Kidney tubule cell (primary cell): Measurements from ENCODE around the gene S100Z.
"Not testable (repeated sequence)": the region's sequence is repeated elsewhere in the genome, so short reads cannot be mapped to it uniquely, and the experiment has no call there.

Source experiments
- DNase-seq: peaks from one replicate; pipeline ENCODE4 v3.0.0-alpha.2; 2018; ENCODE audit warnings: low spot score

The S100Z gene

DNA sequence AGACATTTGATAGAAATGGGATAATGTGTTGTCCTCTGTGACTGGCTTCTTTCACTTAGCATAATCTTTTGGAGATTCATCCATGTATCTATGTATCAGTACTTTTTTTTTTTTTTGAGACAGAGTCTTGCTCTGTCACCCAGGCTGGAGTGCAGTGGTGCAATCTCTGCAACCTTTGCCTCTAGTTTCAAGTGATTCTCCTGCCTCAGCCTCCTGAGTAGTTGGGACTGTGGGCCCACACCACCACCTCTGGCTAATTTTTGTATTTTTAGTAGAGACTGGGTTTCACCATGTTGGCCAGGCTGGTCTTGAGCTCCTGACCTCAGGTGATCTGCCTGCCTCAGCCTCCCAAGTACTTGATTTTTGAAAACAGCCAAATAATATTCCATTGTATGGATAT is 23.4 kb upstream of the S100Z start:
- not testable (repeated sequence) for DNase-seq

DNA sequence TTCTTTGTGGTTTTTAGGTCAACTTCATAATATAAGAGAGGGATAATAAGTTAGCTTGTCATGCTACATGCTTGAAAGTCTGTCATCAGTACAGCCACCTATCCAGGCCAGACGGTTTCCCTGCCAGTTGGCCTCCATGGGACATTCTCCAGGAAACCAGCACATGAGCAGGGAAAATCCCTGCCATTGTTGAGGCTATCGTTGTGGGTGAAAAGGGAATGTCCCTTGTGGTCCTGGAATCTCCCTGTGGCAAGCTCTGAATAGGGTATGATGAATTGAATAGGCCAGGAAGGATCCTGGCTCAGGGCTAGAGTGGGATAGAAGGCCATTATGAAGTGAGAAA is 18.7 kb upstream of the S100Z start:
- peak; percentile 99 for DNase-seq

DNA sequence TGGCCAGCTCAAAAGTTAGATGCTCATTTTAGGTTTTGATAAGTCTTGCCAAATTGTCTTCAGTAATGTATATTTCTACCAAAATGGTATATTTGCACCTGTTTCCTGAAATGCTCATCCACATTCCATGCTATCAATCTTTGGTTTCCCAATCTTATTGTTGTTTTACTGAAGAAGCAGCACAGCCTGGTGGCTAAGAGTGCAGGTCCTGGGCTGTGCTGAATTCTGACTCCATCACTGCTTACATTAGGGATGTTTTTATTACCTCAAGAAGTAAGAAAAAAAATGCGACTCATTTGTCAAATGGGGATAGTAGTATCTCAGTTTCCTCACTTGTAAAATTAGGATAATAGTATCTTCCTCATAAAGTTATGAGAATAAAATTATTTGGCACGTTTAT is 13.6 kb upstream of the S100Z start:
- no peak for DNase-seq

DNA sequence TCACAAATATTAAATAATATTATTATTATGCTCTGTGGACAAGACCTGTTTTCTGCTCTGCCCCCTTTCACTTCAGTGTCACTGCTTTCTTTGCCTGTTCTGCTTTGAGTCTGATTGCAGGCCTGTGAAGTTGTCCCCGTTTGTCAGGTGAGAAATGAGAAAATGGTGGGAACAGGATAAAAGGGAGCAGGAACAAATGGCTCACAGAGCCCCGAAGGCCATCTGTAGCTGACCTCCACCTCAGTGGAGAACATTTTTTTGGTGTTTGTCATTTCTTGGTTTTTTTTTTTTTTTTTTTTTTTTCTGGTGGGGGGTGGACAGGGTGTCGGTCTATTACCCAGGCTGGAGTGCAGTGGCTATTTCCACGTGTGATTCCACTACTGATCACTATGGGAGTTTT is 13.2 kb upstream of the S100Z start:
- DNase-seq = peak; percentile 41

DNA sequence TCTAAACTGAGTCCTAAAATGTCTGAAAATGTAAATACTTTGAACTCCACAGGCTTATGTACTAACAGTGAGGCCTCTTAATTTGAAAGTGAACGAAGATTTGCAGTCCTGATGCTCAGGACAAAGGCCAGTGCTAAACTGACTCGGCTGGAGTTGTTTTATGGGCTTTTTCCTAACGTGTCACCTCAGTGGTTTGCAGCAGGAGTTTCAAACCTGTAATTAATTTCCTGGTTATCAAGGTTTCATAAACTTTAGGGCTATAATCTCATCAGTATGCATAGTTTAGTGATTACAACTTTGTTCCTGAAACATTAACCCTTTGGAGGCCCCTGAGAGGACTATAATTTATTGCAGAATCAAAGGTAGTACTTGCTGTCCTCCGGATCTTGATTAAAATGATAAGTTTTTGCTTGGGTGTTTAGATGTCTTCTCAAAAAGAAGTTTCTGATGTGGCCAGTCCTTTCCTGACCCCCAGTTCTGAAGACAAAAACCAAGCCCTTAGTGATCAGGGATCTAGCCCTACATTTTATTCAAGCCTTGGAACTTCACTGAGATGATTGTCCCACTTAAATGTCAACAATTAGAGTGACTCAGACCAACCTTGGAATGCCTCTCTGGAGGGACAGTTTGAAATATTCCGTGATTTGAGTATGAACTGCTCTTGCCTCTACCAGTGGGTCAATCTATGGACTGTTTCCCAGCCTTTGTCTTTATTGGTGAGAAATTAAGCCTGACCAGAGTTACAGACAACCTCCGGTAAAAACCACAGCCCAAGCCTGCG is 11.1 kb upstream of the S100Z start:
- DNase-seq = peak; percentile 82

DNA sequence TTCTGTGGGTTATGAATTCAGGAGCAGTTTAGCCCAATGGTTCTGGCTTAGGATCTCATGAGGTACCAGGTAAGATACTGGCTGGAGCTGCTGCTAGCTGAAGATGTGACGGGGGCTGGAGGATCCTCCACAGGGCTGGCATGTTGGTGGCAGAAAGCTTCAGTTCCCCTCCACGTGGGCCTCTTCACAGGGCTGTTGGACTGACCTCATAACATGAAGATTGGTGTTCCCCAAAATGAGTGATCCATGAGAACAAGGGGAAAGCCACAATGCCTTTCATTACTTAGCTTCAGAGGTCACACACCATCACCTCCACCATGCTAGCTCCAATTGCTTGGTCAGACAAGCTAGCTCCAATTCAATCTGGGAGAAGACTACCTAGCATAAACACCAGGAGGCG is 8.5 kb upstream of the S100Z start:
- DNase-seq = no peak

DNA sequence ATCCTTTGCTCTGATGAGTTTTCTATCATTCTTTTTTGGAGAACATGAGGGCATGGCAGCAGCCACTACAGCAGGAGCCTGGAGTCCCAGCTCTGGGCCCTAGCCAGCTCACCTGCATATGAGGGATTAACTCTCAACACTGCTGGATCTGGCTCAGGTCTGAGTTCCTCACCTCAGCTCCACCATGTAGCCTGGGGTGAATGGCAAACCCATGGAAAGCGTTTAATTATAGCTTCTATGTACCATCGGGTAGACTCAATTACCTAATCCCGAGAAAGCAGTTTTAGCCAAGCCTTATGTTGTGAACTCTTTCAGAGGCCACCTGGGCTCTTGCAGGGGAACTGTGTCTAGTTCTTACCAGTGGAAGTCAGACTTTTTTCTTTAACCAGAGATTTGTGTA is 3.9 kb upstream of the S100Z start:
- DNase-seq = no peak

DNA sequence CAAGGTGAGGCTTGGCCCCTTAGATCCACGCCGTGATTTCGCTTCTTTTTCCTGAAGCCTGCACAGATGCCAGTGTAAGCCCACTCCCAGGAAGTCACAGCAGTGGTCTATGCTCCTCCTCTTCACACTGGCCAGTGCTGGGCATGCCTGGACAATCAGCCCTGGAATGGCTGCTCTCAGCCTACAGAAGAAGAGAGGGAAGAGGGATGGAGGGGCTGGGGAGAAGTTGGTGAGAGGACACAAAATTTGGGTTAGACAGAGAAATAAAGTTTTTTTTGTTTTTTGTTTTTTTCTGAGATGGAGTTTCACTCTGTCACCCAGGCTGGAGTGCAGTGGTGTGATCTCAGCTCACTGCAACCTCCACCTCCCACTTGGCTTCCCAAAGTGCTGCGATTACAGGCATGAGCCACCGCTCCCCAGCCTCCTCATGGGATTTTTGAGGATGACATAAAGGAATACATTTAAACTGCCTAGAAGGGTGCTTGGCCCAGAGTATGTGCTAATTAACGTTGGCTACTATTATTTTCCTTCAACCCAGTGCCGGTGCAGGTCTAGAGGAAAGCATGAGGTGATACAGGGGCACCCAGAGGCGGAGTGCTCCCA is 830 bp downstream of the S100Z start:
- no peak for DNase-seq

DNA sequence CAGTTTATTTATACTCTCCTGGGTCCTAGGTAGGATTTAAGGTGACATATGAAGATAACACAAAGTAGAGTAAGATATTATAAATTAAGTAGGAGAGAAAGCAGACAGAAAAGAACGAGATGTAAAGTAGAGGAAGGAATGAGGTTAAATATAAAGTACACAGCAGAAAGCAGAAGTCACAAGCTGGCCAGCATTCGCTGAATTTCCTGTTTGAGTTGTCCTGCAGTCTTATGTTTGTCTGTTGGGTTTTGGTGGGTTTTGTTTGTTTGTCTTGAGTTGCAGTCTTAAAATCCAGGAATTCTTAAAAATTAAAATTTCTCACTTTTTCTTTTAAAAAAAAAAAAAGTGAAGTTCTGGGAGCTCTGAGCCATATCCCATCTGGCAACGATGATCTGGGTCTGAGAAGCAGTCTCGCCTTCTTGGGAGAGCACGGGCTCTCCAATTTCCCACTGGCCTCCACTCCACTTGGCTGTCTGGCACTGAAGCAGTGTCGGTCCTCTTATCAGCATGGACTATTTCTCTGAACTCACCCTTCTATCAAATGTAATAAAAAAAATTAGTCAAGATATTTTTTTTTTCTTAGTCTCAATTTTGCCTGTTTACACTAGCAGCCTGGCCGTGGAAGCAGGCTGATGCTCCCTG is 2.0 kb downstream of the S100Z start:
- DNase-seq = no peak

DNA sequence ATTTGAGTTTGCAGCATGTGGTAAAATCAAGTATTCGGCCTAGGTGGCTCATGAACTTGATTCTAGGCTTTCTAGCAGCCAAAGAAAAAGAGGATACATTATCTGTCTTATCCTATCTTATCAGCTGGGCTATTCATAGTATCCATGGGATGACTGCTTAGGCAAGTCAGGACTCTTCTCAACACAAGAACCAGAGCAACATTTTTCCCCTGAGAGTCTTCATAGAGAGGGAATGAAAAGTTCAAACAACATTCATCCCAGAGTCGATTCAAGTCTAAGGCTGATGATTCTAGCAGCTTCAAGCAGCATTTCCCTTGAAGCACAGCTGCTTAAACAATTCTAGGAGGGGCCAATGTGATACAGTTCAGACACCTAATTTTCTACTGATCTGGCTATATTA is 3.0 kb downstream of the S100Z start:
- no peak for DNase-seq

DNA sequence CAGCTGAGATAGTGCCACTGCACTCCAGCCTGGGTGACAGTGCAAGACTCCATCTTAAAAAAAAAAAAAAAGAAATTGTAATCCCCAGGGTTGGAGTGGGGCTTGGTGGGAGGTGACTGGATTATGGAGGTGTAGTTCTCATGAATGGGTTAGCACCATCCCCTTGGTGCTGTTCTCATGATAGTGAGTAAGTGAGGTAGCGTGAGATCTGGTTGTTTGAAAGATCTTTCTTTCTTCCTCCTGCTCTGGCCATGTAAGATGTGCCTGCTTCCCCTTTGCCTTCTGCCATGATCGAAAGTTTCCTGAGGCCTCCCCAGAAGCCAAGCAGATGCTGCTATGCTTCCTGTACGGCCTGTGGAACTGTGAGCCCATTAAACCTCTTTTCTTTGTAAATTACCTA is 3.9 kb downstream of the S100Z start:
- DNase-seq = not testable (repeated sequence)

DNA sequence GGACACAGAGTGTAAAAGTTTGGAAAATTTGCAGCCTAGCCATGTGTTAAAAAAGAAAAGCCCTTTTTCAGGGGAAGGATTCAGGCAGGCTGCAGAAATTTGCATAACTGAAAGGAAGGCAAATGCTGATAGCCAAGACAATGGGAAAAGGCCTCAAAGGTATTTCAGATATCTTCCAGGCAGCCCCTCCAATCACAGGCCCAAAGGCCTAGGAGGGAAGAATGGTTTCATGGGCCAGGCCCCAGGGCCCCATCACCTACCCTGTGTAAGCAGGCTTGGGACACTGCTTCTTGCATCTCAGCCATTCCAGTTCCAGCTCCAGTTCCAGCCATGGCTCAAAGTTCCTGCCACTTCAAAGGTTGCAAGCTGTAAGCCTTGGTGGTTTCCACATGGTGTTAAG is 4.8 kb downstream of the S100Z start:
- no peak for DNase-seq

DNA sequence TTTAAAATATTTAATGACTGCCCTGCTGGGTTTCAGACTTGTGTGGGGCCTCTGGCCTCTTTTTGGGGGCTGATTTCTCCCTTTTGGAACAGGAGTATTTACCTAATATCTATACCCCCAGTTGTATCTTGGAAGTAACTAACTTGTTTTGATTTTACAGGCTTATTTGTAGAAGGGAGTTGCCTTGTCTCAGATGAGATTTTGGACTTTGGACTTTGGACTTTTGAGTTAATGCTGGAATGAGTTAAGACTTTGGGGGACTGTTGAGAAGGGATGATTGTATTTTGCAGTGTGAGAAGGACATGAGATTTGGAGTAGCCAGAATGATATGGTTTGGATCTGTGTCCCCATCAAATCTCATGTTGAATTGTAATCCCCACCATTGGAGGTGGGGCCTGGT is 5.7 kb downstream of the S100Z start:
- DNase-seq = not testable (repeated sequence)

DNA sequence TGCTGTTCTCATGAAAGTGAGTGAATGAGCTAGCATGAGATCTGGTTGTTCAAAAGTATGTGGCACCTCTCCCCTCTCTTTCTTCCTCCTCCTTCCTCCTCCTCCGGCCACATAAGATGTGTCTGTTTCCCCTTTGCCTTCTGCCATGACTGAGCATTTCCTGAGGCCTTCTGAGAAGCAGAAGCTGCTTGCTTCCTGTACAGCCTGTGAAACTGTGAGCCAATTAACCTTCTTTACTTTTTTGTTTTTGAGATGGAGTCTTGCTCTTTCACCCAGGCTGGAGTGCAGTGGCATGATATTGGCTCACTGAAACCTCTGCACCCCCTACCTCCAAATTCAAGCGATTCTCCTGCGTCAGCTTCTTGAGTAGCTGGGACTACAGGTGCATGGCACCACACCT is 6.1 kb downstream of the S100Z start:
- DNase-seq = no peak

DNA sequence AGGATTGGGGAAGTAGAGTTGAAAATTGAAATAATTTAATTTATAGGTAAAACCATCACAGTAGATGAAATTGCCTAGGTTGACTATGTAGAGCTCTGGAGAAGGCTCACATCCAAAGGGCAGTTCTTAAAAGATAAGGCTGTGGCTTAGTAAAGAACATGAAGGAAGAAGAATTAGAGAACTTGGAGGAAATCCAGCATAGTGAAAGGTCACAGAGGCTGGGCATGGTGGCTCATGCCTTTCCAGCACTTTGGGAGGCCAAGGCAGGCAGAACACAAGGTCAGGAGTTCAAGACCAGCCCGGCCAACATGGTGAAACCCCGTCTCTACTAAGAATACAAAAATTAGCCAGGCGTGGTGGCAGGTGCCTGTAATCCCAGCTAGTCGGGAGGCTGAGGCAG is 7.0 kb downstream of the S100Z start:
- DNase-seq = not testable (repeated sequence)

DNA sequence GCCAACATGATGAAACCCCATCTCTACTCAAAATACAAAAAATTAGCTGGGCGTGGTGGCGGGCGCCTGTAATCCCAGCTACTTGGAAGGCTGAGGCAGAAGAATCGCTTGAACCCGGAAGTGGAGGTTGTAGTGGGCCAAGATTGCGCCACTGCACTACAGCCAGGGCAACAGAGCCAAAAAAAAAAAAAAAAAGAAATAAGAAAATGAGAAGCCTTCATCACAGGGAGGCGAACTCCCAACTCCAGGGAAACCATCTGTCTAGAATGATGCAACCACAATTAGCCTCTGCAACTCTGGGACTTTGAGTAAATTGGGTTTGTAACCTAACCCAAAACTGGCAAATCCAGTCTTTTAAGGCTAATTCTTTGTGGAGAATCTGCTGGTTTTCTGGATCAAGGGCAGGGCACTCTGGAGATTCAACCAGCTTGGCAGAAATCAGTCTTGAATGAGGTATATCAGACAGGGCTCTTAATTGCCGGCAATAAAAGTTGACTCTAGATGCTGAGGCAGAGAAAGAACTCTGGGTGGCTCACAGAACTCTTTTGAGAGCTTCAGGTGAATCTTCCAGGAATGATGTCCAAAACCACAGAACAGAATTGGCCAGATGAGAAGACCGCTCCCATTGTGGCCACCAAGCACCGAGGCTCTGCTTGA is 9.9 kb downstream of the S100Z start:
- no peak for DNase-seq

DNA sequence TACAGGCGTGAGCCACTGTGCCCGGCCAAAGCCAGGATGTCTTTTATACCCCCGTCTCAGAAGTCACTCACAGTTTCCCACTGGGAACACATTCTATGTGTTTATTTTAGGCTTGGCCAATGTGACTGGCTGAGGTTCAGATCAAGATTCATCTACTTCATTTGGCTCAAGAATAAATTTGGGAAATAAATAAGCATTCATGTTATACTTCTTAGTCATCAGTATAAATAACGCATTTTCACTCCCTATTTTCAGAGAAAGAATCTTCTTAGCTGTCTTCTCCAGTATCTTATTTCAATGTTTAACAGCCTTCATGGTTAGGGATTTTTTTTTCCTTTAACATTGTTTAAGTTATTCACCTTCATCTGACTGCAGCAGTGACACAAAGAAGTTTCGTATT is 11.8 kb downstream of the S100Z start:
- DNase-seq = no peak

DNA sequence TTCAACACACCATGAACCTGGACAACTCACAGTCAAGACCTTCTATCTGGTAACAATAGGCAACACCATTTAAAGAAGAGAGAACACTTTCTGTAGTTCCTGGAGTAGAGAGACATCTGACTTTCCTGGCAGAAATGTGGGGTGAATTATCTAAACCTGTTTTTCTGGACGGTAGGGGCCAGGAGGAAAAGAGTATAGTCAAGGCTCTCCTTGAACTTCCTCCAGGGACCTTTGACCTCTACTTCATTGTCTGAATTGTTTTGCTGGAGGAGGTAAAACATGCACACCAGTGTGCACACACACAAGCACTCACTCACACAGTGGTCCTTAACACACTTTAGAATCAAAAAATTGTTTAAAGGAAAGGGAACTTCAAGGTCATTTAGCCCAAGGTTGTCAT is 13.2 kb downstream of the S100Z start:
- DNase-seq = no peak

DNA sequence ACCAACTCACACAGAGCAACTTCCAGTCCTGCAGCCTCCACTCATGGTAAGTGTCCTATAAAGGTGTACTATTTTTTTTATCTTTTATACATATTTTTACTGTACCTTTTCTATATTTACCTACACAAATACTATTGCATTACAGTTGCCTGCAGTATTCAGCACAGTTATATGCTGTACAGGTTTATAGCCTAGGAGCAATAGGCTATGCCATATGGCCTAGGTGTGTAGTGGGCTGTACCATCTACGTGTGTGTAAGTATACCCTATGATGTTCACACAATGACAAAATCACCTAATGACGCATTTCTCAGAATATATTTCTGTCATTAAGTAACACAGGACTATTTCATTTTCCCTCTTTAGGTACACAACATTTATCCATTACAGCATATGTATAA is 16.7 kb downstream of the S100Z start:
- no peak for DNase-seq

DNA sequence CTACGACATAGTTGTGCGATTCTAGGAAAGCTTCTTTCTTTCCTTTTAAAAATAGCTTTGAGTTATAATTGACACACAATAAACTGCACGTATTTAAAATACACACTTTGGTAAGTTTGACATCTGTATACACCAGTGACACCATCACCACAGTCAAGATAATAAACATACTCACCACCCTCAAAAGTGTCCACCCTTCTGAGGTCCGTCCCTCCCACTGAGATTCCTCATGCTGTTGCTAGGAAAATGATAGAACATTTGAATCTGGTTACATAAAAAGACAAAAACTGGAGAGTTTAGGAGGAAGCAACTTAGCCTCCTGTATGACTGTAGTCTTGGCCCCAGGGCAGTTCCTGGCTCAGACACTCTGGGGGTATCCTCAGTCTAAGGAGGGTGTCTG is 17.2 kb downstream of the S100Z start:
- no peak for DNase-seq

DNA sequence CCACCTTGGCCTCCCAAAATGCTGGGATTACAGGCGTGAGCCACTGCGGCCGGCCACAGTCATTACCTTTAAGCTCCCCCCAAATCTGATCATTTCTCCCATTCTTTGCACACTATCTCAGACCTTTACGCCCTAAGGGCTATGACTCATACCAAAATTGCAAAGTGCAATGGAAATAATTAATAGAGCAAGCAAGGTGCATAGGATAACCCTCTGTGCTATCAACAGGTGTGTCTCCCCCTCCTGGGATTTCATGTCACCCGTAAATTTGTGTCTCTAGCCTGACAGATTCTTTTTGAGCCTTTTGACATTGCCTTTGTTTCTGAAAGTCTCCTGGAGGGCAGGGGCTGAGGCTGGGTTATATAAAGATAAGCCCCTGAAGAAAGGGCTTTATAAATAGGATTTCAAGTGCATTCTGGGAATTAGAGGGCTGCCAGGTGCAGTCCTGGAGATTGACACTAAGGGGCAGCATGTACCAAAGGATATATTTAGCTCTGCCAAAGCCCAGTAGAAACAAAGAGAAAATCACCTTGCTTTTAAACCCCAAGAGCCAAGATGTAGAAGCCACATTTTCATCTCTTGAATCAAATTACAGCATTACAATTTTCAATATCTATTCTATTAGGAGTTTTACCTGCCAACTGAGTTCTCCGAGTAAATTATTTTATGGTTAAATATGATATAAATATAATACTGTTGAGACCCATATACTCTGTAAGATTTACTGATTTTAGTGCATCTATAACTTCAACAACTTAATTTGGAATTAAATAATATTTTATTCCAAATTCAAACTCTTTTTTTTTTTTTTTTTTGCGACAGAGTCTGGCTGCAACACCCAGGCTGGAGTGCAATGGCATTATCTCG is 18.2 kb downstream of the S100Z start:
- peak; percentile 84 for DNase-seq

DNA sequence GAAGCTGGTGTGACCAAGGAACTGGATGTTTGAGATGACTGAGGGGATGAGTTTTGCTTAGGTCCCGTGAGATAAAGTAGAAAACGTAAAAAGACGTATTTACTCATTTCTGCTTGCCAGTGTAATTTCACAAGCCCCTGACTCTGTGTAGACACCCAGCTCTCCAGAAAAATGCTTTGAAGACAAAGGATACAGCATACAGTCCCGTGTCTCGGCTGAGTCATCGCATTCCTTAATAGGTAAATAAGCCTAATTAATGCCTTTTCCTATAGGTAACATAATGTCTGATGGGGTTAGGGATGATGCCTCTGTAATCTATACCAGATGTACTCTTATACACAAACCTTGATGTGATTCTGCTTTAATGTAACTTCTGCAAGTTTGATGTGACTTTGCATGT is 20.2 kb downstream of the S100Z start:
- no peak for DNase-seq
